H9 (cell line): Measurements from ENCODE around the gene CSRNP3. TPM values are rescaled to one million over a fixed set of nuclear protein-coding genes. Genes with fewer than 3 reads are reported as not detected.

Source experiments
- DNase-seq: peaks from one replicate; pipeline ENCODE4 v3.0.0-alpha.2; 2017
- H2AFZ ChIP-seq: one replicate; pipeline ENCODE4 v1.6.1; 2013; ENCODE audit warnings: mild to moderate bottlenecking, low read length, control low read depth, moderate library complexity
- H2AK5ac ChIP-seq: 2 replicates; pipeline ENCODE4 v1.6.1; 2013; ENCODE audit warnings: low read length, control low read depth, mixed read lengths; ENCODE audit not compliant: insufficient read length
- H2BK120ac ChIP-seq: one replicate; pipeline ENCODE4 v1.6.1; 2013; ENCODE audit warnings: low read depth, mild to moderate bottlenecking, low read length, control low read depth, inconsistent platforms; ENCODE audit not compliant: poor library complexity, severe bottlenecking
- H2BK12ac ChIP-seq: 2 replicates; pipeline ENCODE4 v1.6.1; 2013; ENCODE audit warnings: low read length, control low read depth, mixed read lengths, low read depth; ENCODE audit not compliant: insufficient read length
- H2BK15ac ChIP-seq: 2 replicates; pipeline ENCODE4 v1.6.1; 2013; ENCODE audit warnings: low read depth, low read length, control low read depth
- H2BK20ac ChIP-seq: one replicate; pipeline ENCODE4 v1.6.1; 2013; ENCODE audit warnings: low read depth, mild to moderate bottlenecking, low read length, control low read depth, inconsistent platforms; ENCODE audit not compliant: poor library complexity, severe bottlenecking
- H2BK5ac ChIP-seq: 2 replicates; pipeline ENCODE4 v1.6.1; 2013; ENCODE audit warnings: low read length, control low read depth, mixed read lengths; ENCODE audit not compliant: insufficient read length
- H3K14ac ChIP-seq: 2 replicates; pipeline ENCODE4 v1.6.1; 2013; ENCODE audit warnings: low read length, control low read depth; ENCODE audit not compliant: insufficient read depth
- H3K18ac ChIP-seq: 2 replicates; pipeline ENCODE4 v1.6.1; 2013; ENCODE audit warnings: low read depth, mild to moderate bottlenecking, mixed read lengths, low read length, control low read depth; ENCODE audit not compliant: insufficient read length
- H3K23ac ChIP-seq: 2 replicates; pipeline ENCODE4 v1.6.1; 2013; ENCODE audit warnings: low read length, control low read depth, mixed read lengths, low read depth; ENCODE audit not compliant: insufficient read length
- H3K23me2 ChIP-seq: 2 replicates; pipeline ENCODE4 v1.6.1; 2013; ENCODE audit warnings: low read depth, mild to moderate bottlenecking, mixed read lengths, low read length, control low read depth; ENCODE audit not compliant: insufficient read length, poor library complexity, severe bottlenecking
- H3K27ac ChIP-seq: 2 replicates; pipeline ENCODE4 v1.5.1; 2013; ENCODE audit warnings: low read length, control low read depth, mixed read lengths, low read depth; ENCODE audit not compliant: insufficient read length
- H3K27me3 ChIP-seq: 2 replicates; pipeline ENCODE4 v1.6.1; 2013; ENCODE audit warnings: low read length, control low read depth, inconsistent platforms; ENCODE audit not compliant: insufficient read depth
- H3K4ac ChIP-seq: 2 replicates; pipeline ENCODE4 v1.6.1; 2013; ENCODE audit warnings: low read depth, mild to moderate bottlenecking, control low read depth, inconsistent platforms, low read length, moderate library complexity
- H3K4me1 ChIP-seq: 2 replicates; pipeline ENCODE4 v1.6.1; 2013; ENCODE audit warnings: low read length, control low read depth, inconsistent platforms; ENCODE audit not compliant: insufficient read depth
- H3K4me2 ChIP-seq: 2 replicates; pipeline ENCODE4 v1.6.1; 2013; ENCODE audit warnings: low read length, control low read depth, mixed read lengths; ENCODE audit not compliant: insufficient read length, insufficient read depth
- H3K56ac ChIP-seq: 2 replicates; pipeline ENCODE4 v1.6.1; 2013; ENCODE audit warnings: low read depth, mild to moderate bottlenecking, mixed read lengths, low read length, control low read depth; ENCODE audit not compliant: insufficient read length
- H3K79me1 ChIP-seq: 2 replicates; pipeline ENCODE4 v1.6.1; 2013; ENCODE audit warnings: low read depth, mild to moderate bottlenecking, moderate library complexity, low read length, control low read depth, inconsistent platforms; ENCODE audit not compliant: insufficient read depth, poor library complexity, severe bottlenecking
- H3K79me2 ChIP-seq: 2 replicates; pipeline ENCODE4 v1.6.1; 2013; ENCODE audit warnings: low read length, control low read depth, inconsistent platforms; ENCODE audit not compliant: insufficient read depth
- H3K9ac ChIP-seq: 2 replicates; pipeline ENCODE4 v1.6.1; 2013; ENCODE audit warnings: low read length, control low read depth, mixed read lengths; ENCODE audit not compliant: insufficient read length; ENCODE audit errors: extremely low read depth
- H3K9me3 ChIP-seq: one replicate; pipeline ENCODE4 v1.6.1; 2013; ENCODE audit warnings: low read depth, low read length, inconsistent platforms; ENCODE audit not compliant: control insufficient read depth
- H3T11ph ChIP-seq: one replicate; pipeline ENCODE4 v1.6.1; 2013; ENCODE audit warnings: mild to moderate bottlenecking, low read length, control low read depth, inconsistent platforms
- H4K20me1 ChIP-seq: one replicate; pipeline ENCODE4 v1.6.1; 2013; ENCODE audit not compliant: control insufficient read depth, insufficient read length, insufficient read depth
- H4K5ac ChIP-seq: 2 replicates; pipeline ENCODE4 v1.6.1; 2013; ENCODE audit warnings: low read depth, mild to moderate bottlenecking, mixed read lengths, low read length, control low read depth; ENCODE audit not compliant: insufficient read length
- H4K8ac ChIP-seq: replicated peaks from 2 replicates; pipeline ENCODE4 v1.6.1; 2013; ENCODE audit warnings: low read length, control low read depth, mixed read lengths, low read depth; ENCODE audit not compliant: insufficient read length
- H4K91ac ChIP-seq: 2 replicates; pipeline ENCODE4 v1.6.1; 2013; ENCODE audit warnings: low read depth, mild to moderate bottlenecking, moderate library complexity, mixed read lengths, low read length, control low read depth; ENCODE audit not compliant: insufficient read length
- H3K27ac Mint-ChIP-seq, 3 experiments: 2 replicates in 2 of 3; 3 replicates in 1 of 3; pipeline ENCODE4 v1.8.0; 2020 to 2021; ENCODE audit warnings: mixed read lengths in 3 of 3, mild to moderate bottlenecking in 1 of 3, moderate library complexity in 1 of 3
- H3K27me3 Mint-ChIP-seq: 2 replicates; pipeline ENCODE4 v1.8.0; 2021; ENCODE audit warnings: low read depth, mild to moderate bottlenecking, moderate library complexity, mixed read lengths
- H3K36me3 Mint-ChIP-seq, 3 experiments: 2 replicates in 2 of 3; 3 replicates in 1 of 3; pipeline ENCODE4 v1.8.0; 2020 to 2021; ENCODE audit warnings: low read depth in 3 of 3, mixed read lengths in 3 of 3; ENCODE audit not compliant: insufficient read depth in 1 of 3
- H3K4me1 Mint-ChIP-seq, 2 experiments: 2 replicates each; pipeline ENCODE4 v1.8.0; 2020; ENCODE audit warnings: mixed read lengths in 2 of 2
- H3K4me3 Mint-ChIP-seq, 2 experiments: 2 replicates in 1 of 2; 3 replicates in 1 of 2; pipeline ENCODE4 v1.8.0; 2020 to 2021; ENCODE audit warnings: mild to moderate bottlenecking in 2 of 2, mixed read lengths in 2 of 2, moderate library complexity in 1 of 2
- H3K9me3 Mint-ChIP-seq, 2 experiments: 2 replicates in 1 of 2; 3 replicates in 1 of 2; pipeline ENCODE4 v1.8.0; 2020; ENCODE audit warnings: mild to moderate bottlenecking in 2 of 2, mixed read lengths in 2 of 2, moderate library complexity in 1 of 2
- CTCF ChIP-seq: fragments of 200-600 bp; sonication (generic); conservative IDR thresholded peaks from 3 replicates; pipeline ENCODE4 v1.8.0; 2021; ENCODE audit warnings: antibody characterized with exemption, mild to moderate bottlenecking
- whole genome bisulfite sequencing: extraction: QIAGEN DNeasy Blood & Tissue Kit; methylation state at CpG from one replicate; pipeline ENCODE4 v1.1.7; 2013; ENCODE audit warnings: missing lambda C conversion rate, low lambda C conversion rate, mixed read lengths; ENCODE audit not compliant: insufficient read length; ENCODE audit errors: extremely low coverage; 5-methylcytosine and 5-hydroxymethylcytosine counted together
- total RNA-seq: library from RNA; stranded (reverse); gene quantifications from 2 replicates; pipeline ENCODE4 v1.2.1, GENCODE V29; 2021

CSRNP3 gene
- total RNA-seq, 1 experiment from 2014 or later = 3.6 TPM

DNA sequence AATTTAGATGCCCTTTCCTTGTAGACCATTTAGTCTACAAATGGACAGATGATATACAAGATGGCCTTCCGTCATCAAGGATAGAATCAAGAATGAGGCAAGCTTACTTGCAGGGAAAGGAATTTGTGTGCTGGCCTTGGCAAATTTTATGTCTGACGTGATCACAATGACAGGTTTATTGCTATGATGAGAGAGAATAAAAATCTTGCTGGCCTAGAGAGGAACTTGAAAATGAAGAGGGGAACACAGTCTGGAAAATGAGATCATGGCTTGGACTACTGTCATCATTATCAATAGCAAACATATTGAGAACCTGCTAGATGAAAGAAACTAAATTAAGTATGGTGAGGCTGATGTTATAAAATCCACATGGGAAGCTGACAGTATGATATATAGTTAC lies 66.0 kb downstream of the CSRNP3 start:
- no peaks in the 10 kb centered on the region for H3K27me3 Mint-ChIP-seq
- H3K18ac ChIP-seq = no peak overlapping the region
- H3K27me3 ChIP-seq = peaks cover 2% of the 10 kb centered on the region; the same call in 1 of the 2 replicates
- H2BK20ac ChIP-seq = no peak overlapping the region
- no CpG with 5 or more reads among the region's 2 CpGs for WGBS
- H3K4ac ChIP-seq = no peak overlapping the region
- H4K91ac ChIP-seq = no peak overlapping the region
- no peak overlapping the region for H3K9ac ChIP-seq
- no peak overlapping the region for H4K8ac ChIP-seq
- no peak overlapping the region for H3K27ac ChIP-seq
- H3K9me3 Mint-ChIP-seq = peaks cover 0 to 2% of the 10 kb centered on the region in 2 experiments; a peak in 1 of 5 replicates
- H3K27ac Mint-ChIP-seq = peak overlapping the region in 1 of 3 experiments; percentile 2; a peak in 3 of 7 replicates
- no peak overlapping the region for H2AK5ac ChIP-seq
- no peak overlapping the region for H3K23ac ChIP-seq
- no peak overlapping the region for H3K4me2 ChIP-seq
- peaks cover 4 to 8% (median 5%) of the 10 kb centered on the region in 3 experiments; a peak in 6 of 7 replicates for H3K36me3 Mint-ChIP-seq
- no peak overlapping the region for H3T11ph ChIP-seq
- TF ChIP-seq CTCF = no peak
- H3K4me3 Mint-ChIP-seq = no peak overlapping the region
- no peak overlapping the region for H2BK12ac ChIP-seq
- no peaks in the 10 kb centered on the region for H4K20me1 ChIP-seq
- no peak overlapping the region for H2BK120ac ChIP-seq
- H3K9me3 ChIP-seq = no peaks in the 10 kb centered on the region
- H3K56ac ChIP-seq = no peak overlapping the region
- no peaks in the 10 kb centered on the region for H3K23me2 ChIP-seq
- H3K79me1 ChIP-seq = no peaks in the 10 kb centered on the region
- no peak overlapping the region for H2AFZ ChIP-seq
- peaks cover 7 to 11% of the 10 kb centered on the region in 2 experiments for H3K4me1 Mint-ChIP-seq
- no peak overlapping the region for H4K5ac ChIP-seq
- H3K79me2 ChIP-seq = no peaks in the 10 kb centered on the region
- peaks cover 2% of the 10 kb centered on the region; the same call in 1 of the 2 replicates for H3K4me1 ChIP-seq
- H3K14ac ChIP-seq = no peak overlapping the region
- H2BK5ac ChIP-seq = no peak overlapping the region
- no peak overlapping the region for H2BK15ac ChIP-seq
- no peak for DNase-seq
